NCI-H1048 (cell line): ENCODE measurements around the gene ARIH1.

ENCODE experiments used
- DNase-seq: peaks from one replicate; lab custom pipeline; 2025; lab: John Stamatoyannopoulos, UW

ARIH1 gene

GRCh38 chr15:72487070-72487797 is 13.1 kb downstream of the ARIH1 start:
- no peak for DNase-seq

- DNase-seq: no peak
These were observed 14.4 kb downstream of the ARIH1 start for GRCh38 chr15:72488558-72488957.

- no peak for DNase-seq
These were observed 15.9 kb downstream of the ARIH1 start for GRCh38 chr15:72489943-72490554.

GRCh38 chr15:72491768-72492167 is 17.6 kb downstream of the ARIH1 start:
- no peak for DNase-seq

GRCh38 chr15:72492733-72493132 is 18.6 kb downstream of the ARIH1 start:
- DNase-seq: no peak

- no peak for DNase-seq
These were observed 19.1 kb downstream of the ARIH1 start for GRCh38 chr15:72493220-72493619.

- no peak for DNase-seq
These were observed 20.9 kb downstream of the ARIH1 start for GRCh38 chr15:72495007-72495406.

GRCh38 chr15:72496783-72497182 is 22.7 kb downstream of the ARIH1 start:
- no peak for DNase-seq

- no peak for DNase-seq
These were observed 23.3 kb downstream of the ARIH1 start for GRCh38 chr15:72497402-72497801.

- DNase-seq: no peak
These were observed 28.2 kb downstream of the ARIH1 start for GRCh38 chr15:72502220-72502809.

- no peak for DNase-seq
These were observed 29.0 kb downstream of the ARIH1 start for GRCh38 chr15:72503147-72503546.

- no peak for DNase-seq
These were observed 33.4 kb downstream of the ARIH1 start for GRCh38 chr15:72507402-72508092.

GRCh38 chr15:72509484-72509883 is 35.4 kb downstream of the ARIH1 start:
- no peak for DNase-seq

- no peak for DNase-seq
These were observed 37.4 kb downstream of the ARIH1 start for GRCh38 chr15:72511536-72511935.

- no peak for DNase-seq
These were observed 41.7 kb downstream of the ARIH1 start for GRCh38 chr15:72515591-72516389.

- no peak for DNase-seq
These were observed 42.6 kb downstream of the ARIH1 start for GRCh38 chr15:72516777-72517176.

- no peak for DNase-seq
These were observed 47.6 kb downstream of the ARIH1 start for GRCh38 chr15:72521682-72522081.

- DNase-seq: no peak
These were observed 59.0 kb downstream of the ARIH1 start for GRCh38 chr15:72532991-72533601.

- DNase-seq: no peak
These were observed 60.4 kb downstream of the ARIH1 start for GRCh38 chr15:72534523-72534922.

- DNase-seq: no peak
These were observed 61.8 kb downstream of the ARIH1 start for GRCh38 chr15:72535911-72536310.

- DNase-seq: no peak
These were observed 62.4 kb downstream of the ARIH1 start for GRCh38 chr15:72536506-72536905.

- no peak for DNase-seq
These were observed 64.8 kb downstream of the ARIH1 start for GRCh38 chr15:72538931-72539330.
